ENCODE data around the gene NTSR1.

NTSR1 gene

DNA sequence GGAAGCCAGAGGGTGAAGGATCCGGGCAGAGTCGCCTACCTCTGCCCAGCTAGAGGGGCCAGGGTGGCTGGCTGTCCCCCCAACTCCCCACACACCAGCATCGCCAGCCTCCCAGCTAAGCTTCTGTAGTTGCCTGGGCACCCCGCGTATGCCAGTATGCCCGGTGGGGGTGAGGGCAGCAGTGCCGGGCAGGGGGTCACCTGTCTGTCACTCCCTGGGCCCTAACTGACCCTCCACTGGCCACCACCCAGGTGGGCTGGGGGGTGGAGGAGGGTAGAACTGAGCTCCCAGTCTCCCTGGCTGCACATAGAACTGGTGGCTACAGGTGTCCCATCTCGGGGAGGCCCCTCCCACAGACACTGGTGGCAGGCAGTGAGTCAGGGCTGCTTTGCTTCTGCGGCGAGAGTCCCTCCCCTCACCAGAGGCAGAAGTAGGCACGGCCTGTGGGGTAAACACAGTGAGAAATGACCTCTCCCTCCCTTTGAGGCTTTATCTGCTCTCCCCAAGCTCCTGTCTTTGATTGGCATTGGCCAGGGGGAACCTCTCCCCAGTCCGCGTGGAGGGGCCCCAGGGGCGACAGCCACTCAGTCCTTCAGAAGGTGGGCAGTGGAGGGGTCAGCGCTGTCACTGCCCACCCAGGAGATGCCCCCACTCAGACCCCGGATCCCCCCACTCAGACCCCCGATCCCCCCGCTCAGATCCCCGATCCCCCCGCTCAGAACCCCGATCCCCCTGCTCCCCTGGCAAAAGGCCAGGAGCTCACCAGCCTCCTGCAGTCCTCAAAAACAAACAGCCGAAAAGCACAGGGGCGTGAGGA lies 2.5 kb downstream of the NTSR1 start:
- H3K4me1 ChIP-seq (ENCODE audit: insufficient read depth, poor library complexity, severe bottlenecking): peaks cover 26% of the 10 kb centered on the region
- peaks cover 26% of the 10 kb centered on the region for H3K27me3 ChIP-seq (ENCODE audit: insufficient read depth, poor library complexity, severe bottlenecking)
- DNase-seq (ENCODE audit: low spot score) (no peak), ATAC-seq (ENCODE audit: low read depth) (peak; percentile 75)
- H3K9me3 ChIP-seq (ENCODE audit: severe bottlenecking): no peaks in the 10 kb centered on the region
- no peak overlapping the region for H3K27ac ChIP-seq (ENCODE audit: poor library complexity, severe bottlenecking)
- no peaks in the 10 kb centered on the region for H3K36me3 ChIP-seq (ENCODE audit: low read depth)
- TF ChIP-seq CTCF (IDR thresholded peaks at IDR 0.05; ENCODE audit: poor library complexity, severe bottlenecking): no peak
- H3K4me3 ChIP-seq (ENCODE audit: severe bottlenecking): peak overlapping the region; percentile 2

GRCh38 chr20:62711703-62712101 lies 3.1 kb downstream of the NTSR1 start:
- peaks cover 26% of the 10 kb centered on the region for H3K27me3 ChIP-seq (ENCODE audit: insufficient read depth, poor library complexity, severe bottlenecking)
- DNase-seq (ENCODE audit: low spot score): no peak
- no peak for TF ChIP-seq CTCF (IDR thresholded peaks at IDR 0.05; ENCODE audit: poor library complexity, severe bottlenecking)
- no peaks in the 10 kb centered on the region for H3K9me3 ChIP-seq (ENCODE audit: severe bottlenecking)
- no peak overlapping the region for H3K27ac ChIP-seq (ENCODE audit: poor library complexity, severe bottlenecking)
- peaks cover 19% of the 10 kb centered on the region for H3K4me1 ChIP-seq (ENCODE audit: insufficient read depth, poor library complexity, severe bottlenecking)
- no peaks in the 10 kb centered on the region for H3K36me3 ChIP-seq (ENCODE audit: low read depth)
- ATAC-seq (ENCODE audit: low read depth): no peak
- no peak overlapping the region for H3K4me3 ChIP-seq (ENCODE audit: severe bottlenecking)

DNA sequence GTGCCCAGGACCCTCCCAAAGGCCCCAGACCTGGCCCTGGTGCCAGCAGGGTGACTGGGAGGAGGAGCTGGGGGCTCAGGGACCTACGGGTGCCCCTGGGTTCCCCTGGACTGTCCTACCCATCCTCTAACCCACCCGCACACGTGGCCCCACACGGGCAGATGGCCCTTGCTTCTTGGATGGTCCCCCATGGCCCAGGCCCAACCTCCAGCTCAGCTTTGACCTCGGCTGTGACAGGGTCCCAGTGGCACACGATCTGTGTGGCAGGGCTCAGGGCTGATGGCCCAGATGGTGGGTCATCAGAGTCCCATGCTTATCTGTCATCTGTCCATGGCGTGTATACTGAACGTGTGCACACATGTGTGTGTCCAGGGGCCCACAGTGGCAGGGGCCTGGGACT lies 4.0 kb downstream of the NTSR1 start:
- ATAC-seq (ENCODE audit: low read depth): no peak
- H3K27ac ChIP-seq (ENCODE audit: poor library complexity, severe bottlenecking): no peak overlapping the region
- H3K4me1 ChIP-seq (ENCODE audit: insufficient read depth, poor library complexity, severe bottlenecking): peaks cover 16% of the 10 kb centered on the region
- no peaks in the 10 kb centered on the region for H3K36me3 ChIP-seq (ENCODE audit: low read depth)
- H3K4me3 ChIP-seq (ENCODE audit: severe bottlenecking): no peak overlapping the region
- no peaks in the 10 kb centered on the region for H3K9me3 ChIP-seq (ENCODE audit: severe bottlenecking)
- no peak for TF ChIP-seq CTCF (IDR thresholded peaks at IDR 0.05; ENCODE audit: poor library complexity, severe bottlenecking)
- no peak for DNase-seq (ENCODE audit: low spot score)
- peaks cover 26% of the 10 kb centered on the region for H3K27me3 ChIP-seq (ENCODE audit: insufficient read depth, poor library complexity, severe bottlenecking)

DNA sequence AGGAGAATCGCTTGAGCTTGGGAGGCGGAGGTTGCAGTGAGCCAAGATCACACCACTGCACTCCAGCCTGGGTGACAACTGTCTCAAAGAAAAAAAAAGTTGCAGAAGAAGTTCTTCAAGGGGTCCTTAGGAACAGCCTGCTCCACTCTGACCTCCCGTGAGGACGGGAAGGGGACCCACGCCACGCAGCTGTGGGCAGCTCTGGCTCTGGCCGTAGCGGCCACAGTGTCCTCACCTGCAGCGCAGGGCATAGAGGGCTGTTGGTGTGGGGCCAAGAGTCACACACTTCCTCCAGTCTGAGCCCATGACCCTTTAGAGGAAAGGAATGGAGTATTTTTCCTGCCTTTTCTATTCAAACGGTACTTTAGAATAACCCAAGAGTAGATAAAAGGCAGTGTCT lies 5.4 kb downstream of the NTSR1 start:
- TF ChIP-seq CTCF (IDR thresholded peaks at IDR 0.05; ENCODE audit: poor library complexity, severe bottlenecking): no peak
- Histone ChIP-seq H3K4me1 (ENCODE audit: insufficient read depth, poor library complexity, severe bottlenecking) (peaks cover 10% of the 10 kb centered on the region), H3K27me3 (ENCODE audit: insufficient read depth, poor library complexity, severe bottlenecking) (peaks cover 22% of the 10 kb centered on the region), H3K27ac (ENCODE audit: poor library complexity, severe bottlenecking) (no peak overlapping the region), H3K9me3 (ENCODE audit: severe bottlenecking) (no peaks in the 10 kb centered on the region), H3K4me3 (ENCODE audit: severe bottlenecking) (no peak overlapping the region), H3K36me3 (ENCODE audit: low read depth) (no peaks in the 10 kb centered on the region)
- DNase-seq (ENCODE audit: low spot score) (no peak), ATAC-seq (ENCODE audit: low read depth) (no peak)

DNA sequence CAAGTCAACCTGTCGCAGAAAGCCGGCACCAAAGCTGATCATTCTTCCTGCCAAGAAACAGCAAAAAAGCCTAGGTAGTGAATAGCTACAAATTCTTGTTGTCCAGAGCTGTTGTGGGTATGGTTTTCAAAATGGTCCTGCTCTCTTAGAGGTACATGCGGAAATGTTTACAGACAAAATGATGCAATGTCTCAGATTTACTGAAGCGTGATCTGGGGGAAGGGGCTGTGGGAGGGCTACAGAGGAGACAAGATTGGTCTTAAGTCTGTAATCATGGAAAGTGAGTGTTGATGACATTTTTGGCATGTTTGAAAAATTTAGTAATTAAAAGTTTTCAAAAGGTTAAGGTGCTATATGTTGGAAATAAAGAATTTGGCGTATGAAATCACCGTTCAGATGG lies 6.2 kb downstream of the NTSR1 start:
- no peak overlapping the region for H3K4me3 ChIP-seq (ENCODE audit: severe bottlenecking)
- H3K9me3 ChIP-seq (ENCODE audit: severe bottlenecking): peaks cover under 1% of the 10 kb centered on the region
- DNase-seq (ENCODE audit: low spot score) (no peak), ATAC-seq (ENCODE audit: low read depth) (no peak)
- H3K4me1 ChIP-seq (ENCODE audit: insufficient read depth, poor library complexity, severe bottlenecking): peaks cover 9% of the 10 kb centered on the region
- no peak overlapping the region for H3K27ac ChIP-seq (ENCODE audit: poor library complexity, severe bottlenecking)
- TF ChIP-seq CTCF (IDR thresholded peaks at IDR 0.05; ENCODE audit: poor library complexity, severe bottlenecking): no peak
- peaks cover 14% of the 10 kb centered on the region for H3K27me3 ChIP-seq (ENCODE audit: insufficient read depth, poor library complexity, severe bottlenecking)
- H3K36me3 ChIP-seq (ENCODE audit: low read depth): no peaks in the 10 kb centered on the region

All from RWPE2 (cell line).